Measurements from ENCODE around the gene RALGAPA2.
A peak's percentile ranks its signal among the peaks of the same experiment; 100 is the strongest.

- TF ChIP-seq CTCF (conservative IDR thresholded peaks at IDR 0.05 in 1 of 2, IDR thresholded peaks at IDR 0.05 in 1 of 2; ENCODE audit: low read depth in 1 of 2, low read length in 2 of 2) (peak; percentile 71 to 74), EZH2 (IDR thresholded peaks at IDR 0.05; ENCODE audit: low read length, missing control alignments) (no peak)
These were observed 118.8 kb downstream of the RALGAPA2 start for GRCh38 chr20:20593447-20594170.
